Tibial nerve (tissue), 4 donors: ENCODE results near the gene ROS1. TPM values are rescaled to one million over a fixed set of nuclear protein-coding genes. Genes with fewer than 3 reads are reported as not detected.
"Not testable (repeated sequence)": the region's sequence is repeated elsewhere in the genome, so short reads cannot be mapped to it uniquely, and the experiment has no call there.

Experiments used
- DNase-seq, 2 donors: peaks; one replicate each; pipeline ENCODE4 v3.0.0-alpha.2; 2019; ENCODE audit warnings: low spot score in 2 of 2
- H3K27ac ChIP-seq, 4 donors: fragments of 200-600 bp; sonication (generic) in 3 of 4; one replicate each; pipeline ENCODE4 v1.5.1; 2017 to 2019; ENCODE audit warnings: mild to moderate bottlenecking in 1 of 4
- H3K27me3 ChIP-seq, 2 donors: fragments of 200-600 bp; sonication (generic) in 1 of 2; one replicate each; pipeline versions ENCODE4 v1.5.1 to v1.6.0; 2017 to 2019
- H3K36me3 ChIP-seq, 3 donors: fragments of 200-600 bp; sonication (generic); one replicate each; pipeline ENCODE4 v1.5.1; 2018 to 2019
- H3K4me1 ChIP-seq, 4 donors: fragments of 200-600 bp; sonication (generic) in 3 of 4; one replicate each; pipeline ENCODE4 v1.5.1; 2017 to 2019
- H3K4me3 ChIP-seq, 4 donors: fragments of 200-600 bp; sonication (generic) in 3 of 4; one replicate each; pipeline ENCODE4 v1.5.1; 2017 to 2019; ENCODE audit warnings: mild to moderate bottlenecking in 1 of 4, moderate library complexity in 1 of 4
- H3K9me3 ChIP-seq, 4 donors: fragments of 200-600 bp; sonication (generic) in 3 of 4; one replicate each; pipeline ENCODE4 v1.5.1; 2017 to 2019
- EP300 ChIP-seq, 2 donors: sonication (generic); formaldehyde crosslinking; IDR thresholded peaks; one replicate each; pipeline ENCODE4 v1.6.1; 2017; ENCODE audit warnings: antibody characterized with exemption in 2 of 2, mild to moderate bottlenecking in 1 of 2
- POLR2A ChIP-seq, 2 donors: fragments of 450-650 bp; IDR thresholded peaks; one replicate each; pipeline ENCODE4 v1.6.1; 2017; ENCODE audit warnings: antibody characterized with exemption in 2 of 2, mild to moderate bottlenecking in 2 of 2, moderate library complexity in 2 of 2
- WGBS, 2 donors: methylation state at CpG; one replicate each; pipeline ENCODE4 v1.1.5; 2018; 5-methylcytosine and 5-hydroxymethylcytosine counted together
- small RNA-seq: library from RNA; depleted of rRNA; stranded (forward); fragments of <200 nt; gene quantifications from one replicate; pipeline ENCODE3, GENCODE V24; 2016
- total RNA-seq, 4 donors: library from RNA; depleted of rRNA; stranded (reverse); fragments of >200 nt; gene quantifications; one replicate each; pipeline ENCODE4 v1.1.0, GENCODE V29; 2016
- TF ChIP-seq, protein P1 (sequence below), 5 experiments: fragments of 200-600 bp in 3 of 5; fragments of 450-650 bp in 2 of 5; sonication (generic) in 3 of 5; IDR thresholded peaks; one replicate each; pipeline ENCODE4 v1.5.1; 2016 to 2019; ENCODE audit warnings: antibody characterized with exemption in 5 of 5, mild to moderate bottlenecking in 3 of 5, moderate library complexity in 2 of 5

ROS1 gene
- total RNA-seq, 4 donors from 2014 or later: not detected

DNA sequence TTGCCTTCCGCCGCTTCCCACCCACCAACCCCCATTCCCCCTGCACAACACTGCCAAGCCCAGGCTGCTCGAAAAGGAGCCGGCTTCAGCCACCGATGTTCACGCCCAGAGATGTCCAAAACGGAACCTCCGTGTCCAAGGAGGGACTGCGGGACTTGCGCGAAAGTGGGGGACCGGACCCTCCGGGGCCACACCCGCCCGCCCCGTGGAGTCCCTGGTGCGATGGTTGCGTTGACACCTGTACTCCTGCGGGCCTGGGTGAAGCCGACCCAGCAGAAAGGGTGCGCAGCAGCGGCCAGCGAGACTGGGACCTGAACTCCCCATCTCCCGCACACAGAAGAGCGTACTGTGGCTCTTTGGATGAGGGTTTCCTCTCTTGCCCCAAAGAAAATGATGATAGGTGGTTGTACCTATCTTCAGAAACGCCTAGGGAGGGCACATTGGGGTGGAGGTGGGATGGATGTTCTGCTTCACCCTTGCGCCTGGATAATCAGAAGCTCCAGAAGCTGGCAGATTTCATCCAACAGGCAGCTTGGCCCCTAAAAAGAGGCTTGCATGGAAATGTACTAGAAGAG, 162.3 kb downstream of the ROS1 start:
- Histone ChIP-seq H3K4me1 (peaks cover 0 to 37% (median 12%) of the 10 kb centered on the region in 4 donors), H3K9me3 (peaks cover 0 to 2% (median 0%) of the 10 kb centered on the region in 4 donors), H3K27ac (no peak overlapping the region), H3K4me3 (no peak overlapping the region), H3K27me3 (peaks cover 4 to 74% of the 10 kb centered on the region in 2 donors), H3K36me3 (no peaks in the 10 kb centered on the region)
- no peak for DNase-seq
- 7 to 9% methylated on average over 25 to 27 of the region's 27 CpGs for WGBS, 2 donors
- TF ChIP-seq, protein P1, sequence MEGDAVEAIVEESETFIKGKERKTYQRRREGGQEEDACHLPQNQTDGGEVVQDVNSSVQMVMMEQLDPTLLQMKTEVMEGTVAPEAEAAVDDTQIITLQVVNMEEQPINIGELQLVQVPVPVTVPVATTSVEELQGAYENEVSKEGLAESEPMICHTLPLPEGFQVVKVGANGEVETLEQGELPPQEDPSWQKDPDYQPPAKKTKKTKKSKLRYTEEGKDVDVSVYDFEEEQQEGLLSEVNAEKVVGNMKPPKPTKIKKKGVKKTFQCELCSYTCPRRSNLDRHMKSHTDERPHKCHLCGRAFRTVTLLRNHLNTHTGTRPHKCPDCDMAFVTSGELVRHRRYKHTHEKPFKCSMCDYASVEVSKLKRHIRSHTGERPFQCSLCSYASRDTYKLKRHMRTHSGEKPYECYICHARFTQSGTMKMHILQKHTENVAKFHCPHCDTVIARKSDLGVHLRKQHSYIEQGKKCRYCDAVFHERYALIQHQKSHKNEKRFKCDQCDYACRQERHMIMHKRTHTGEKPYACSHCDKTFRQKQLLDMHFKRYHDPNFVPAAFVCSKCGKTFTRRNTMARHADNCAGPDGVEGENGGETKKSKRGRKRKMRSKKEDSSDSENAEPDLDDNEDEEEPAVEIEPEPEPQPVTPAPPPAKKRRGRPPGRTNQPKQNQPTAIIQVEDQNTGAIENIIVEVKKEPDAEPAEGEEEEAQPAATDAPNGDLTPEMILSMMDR (IDR thresholded peaks at IDR 0.05): no peak
- no peak for TF ChIP-seq POLR2A (IDR thresholded peaks at IDR 0.05)

DNA sequence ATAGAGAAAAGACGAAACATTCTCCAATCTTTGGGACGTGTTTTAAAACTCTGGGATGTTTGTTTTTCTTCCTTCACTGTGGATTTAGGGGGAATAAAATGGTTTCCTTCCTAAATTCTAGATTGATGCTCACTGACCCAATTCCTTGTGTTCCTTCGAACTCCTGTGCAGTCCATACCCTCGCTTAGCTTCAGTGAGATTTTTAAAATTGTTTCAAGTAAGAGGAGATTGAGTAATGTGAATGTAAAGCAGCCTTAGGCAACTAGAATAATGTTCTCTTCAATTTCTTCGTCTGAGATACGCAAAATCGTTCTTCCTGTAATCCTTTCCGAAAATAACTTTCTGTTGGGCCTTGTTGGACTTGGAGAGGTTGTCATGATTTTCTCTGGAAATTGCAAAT, 162.9 kb downstream of the ROS1 start:
- peaks cover 0 to 33% (median 12%) of the 10 kb centered on the region in 4 donors for H3K4me1 ChIP-seq
- H3K4me3 ChIP-seq: no peak overlapping the region
- peaks cover 0 to 2% (median 0%) of the 10 kb centered on the region in 4 donors for H3K9me3 ChIP-seq
- 28 to 34% methylated on average over 8 of the region's 8 CpGs for WGBS, 2 donors
- no peaks in the 10 kb centered on the region for H3K36me3 ChIP-seq
- peaks cover 4 to 68% of the 10 kb centered on the region in 2 donors for H3K27me3 ChIP-seq
- DNase-seq: no peak
- no peak overlapping the region for H3K27ac ChIP-seq
- TF ChIP-seq EP300 (IDR thresholded peaks at IDR 0.05) (no peak), POLR2A (IDR thresholded peaks at IDR 0.05) (no peak)
- TF ChIP-seq, protein P1 (IDR thresholded peaks at IDR 0.05): no peak

DNA sequence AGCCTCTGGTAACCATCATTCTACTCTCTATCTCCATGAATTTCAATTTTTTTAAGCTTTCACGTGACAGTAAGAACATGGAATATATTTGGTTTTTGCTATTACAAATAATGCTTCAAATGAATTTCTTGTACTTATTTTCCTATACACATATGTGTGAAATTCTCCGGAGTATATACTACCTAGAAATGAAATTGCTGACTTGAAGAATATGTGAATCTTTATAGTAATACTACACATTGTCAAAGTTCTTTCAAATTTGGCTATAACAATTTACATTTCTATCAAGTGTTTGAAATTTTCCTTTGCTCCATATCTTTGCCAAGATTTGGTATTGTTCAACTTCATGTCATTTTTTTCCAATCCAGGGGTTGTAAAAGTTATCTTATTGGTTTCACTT, 172.0 kb downstream of the ROS1 start:
- TF ChIP-seq, protein P1 (IDR thresholded peaks at IDR 0.05): no peak
- no peak for TF ChIP-seq EP300 (IDR thresholded peaks at IDR 0.05)
- TF ChIP-seq POLR2A (IDR thresholded peaks at IDR 0.05): no peak
- Histone ChIP-seq H3K27me3 (peaks cover 0 to 2% of the 10 kb centered on the region in 2 donors), H3K4me1 (no peaks in the 10 kb centered on the region), H3K27ac (no peak overlapping the region), H3K36me3 (no peaks in the 10 kb centered on the region), H3K9me3 (no peaks in the 10 kb centered on the region), H3K4me3 (no peak overlapping the region)
- 82 to 90% methylated on average over 2 of the region's 2 CpGs for WGBS, 2 donors
- DNase-seq: no peak

DNA sequence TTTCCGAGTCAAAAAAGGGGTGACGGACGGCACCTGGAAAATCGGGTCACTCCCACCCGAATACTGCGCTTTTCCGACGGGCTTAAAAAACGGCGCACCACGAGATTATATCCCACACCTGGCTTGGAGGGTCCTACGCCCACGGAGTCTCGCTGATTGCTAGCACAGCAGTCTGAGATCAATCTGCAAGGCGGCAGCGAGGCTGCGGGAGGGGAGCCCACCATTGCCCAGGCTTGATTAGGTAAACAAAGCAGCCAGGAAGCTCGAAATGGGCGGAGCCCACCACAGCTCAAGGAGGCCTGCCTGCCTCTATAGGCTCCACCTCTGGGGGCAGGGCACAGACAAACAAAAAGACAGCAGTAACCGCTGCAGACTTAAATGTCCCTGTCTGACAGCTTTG, 180.8 kb downstream of the ROS1 start:
- H3K4me1 ChIP-seq, H3K4me3 ChIP-seq, H3K27me3 ChIP-seq, H3K36me3 ChIP-seq, DNase-seq, H3K9me3 ChIP-seq, H3K27ac ChIP-seq: not testable (repeated sequence)
- WGBS, 2 donors: 81 to 84% methylated on average over 18 to 19 of the region's 20 CpGs

DNA sequence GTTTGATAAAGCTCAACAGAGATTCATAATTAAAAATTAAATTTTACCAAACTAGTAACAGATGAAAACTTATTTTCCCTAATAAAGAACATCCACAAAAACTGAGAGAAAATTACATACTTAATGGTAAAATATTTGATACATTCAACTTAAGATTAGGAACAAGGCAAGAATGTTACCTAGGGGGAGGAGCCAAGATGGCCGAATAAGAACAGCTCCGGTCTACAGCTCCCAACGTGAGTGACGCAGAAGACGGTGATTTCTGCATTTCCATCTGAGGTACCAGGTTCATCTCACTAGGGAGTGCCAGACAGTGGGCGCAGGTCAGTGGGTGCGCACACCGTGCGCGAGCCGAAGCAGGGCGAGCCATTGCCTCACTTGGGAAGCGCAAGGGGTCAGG, 181.2 kb downstream of the ROS1 start:
- H3K27ac ChIP-seq, H3K4me3 ChIP-seq, H3K27me3 ChIP-seq, H3K9me3 ChIP-seq, H3K36me3 ChIP-seq, H3K4me1 ChIP-seq, DNase-seq: not testable (repeated sequence)
- 74 to 75% methylated on average over 13 of the region's 13 CpGs for WGBS, 2 donors

Small RNA genes within 50 kb of the gene (small RNA-seq; reads per million reads assigned to genes)
- gene RN7SKP18 (not detected), gene RNU6-253P (not detected)

Other genes starting within 250 kb of the ROS1 start
- not detected for gene VGLL2, start 160.4 kb downstream of the ROS1 start, total RNA-seq
- 10 to 100 TPM in 2 of 4 donors, 1 to 10 TPM in 2; 6.9 to 13.2 (median 10.0) TPM for gene DCBLD1, start 56.7 kb upstream of the ROS1 start, total RNA-seq
- gene GOPC, start 176.6 kb upstream of the ROS1 start, total RNA-seq: 10 to 100 TPM; 25.5 to 34.1 (median 31.0) TPM
- 10 to 100 TPM; 14.1 to 23.7 (median 20.2) TPM for gene NUS1, start 249.5 kb upstream of the ROS1 start, total RNA-seq